GM18526 (cell line): ENCODE results near the gene TRIM41.

Experiments
- POLR2A ChIP-seq: IDR thresholded peaks from 3 replicates; pipeline ENCODE4 v1.6.1; 2011; ENCODE audit not compliant: insufficient read length; ENCODE audit errors: extremely low read depth

Gene TRIM41

GRCh38 chr5:181281077-181281983 is 58.2 kb downstream of the TRIM41 start:
- TF ChIP-seq POLR2A = no peak

- TF ChIP-seq POLR2A = no peak
Observed at GRCh38 chr5:181281984-181282316, 58.9 kb downstream of the TRIM41 start.

- no peak for TF ChIP-seq POLR2A
Observed at GRCh38 chr5:181282874-181283273, 59.8 kb downstream of the TRIM41 start.

- TF ChIP-seq POLR2A = no peak
Observed at GRCh38 chr5:181283347-181283746, 60.3 kb downstream of the TRIM41 start.
